GM18868 (cell line): ENCODE data around the gene CRTC3.
"Not testable (repeated sequence)": the region's sequence is repeated elsewhere in the genome, so short reads cannot be mapped to it uniquely, and the experiment has no call there.

Source experiments
- ATAC-seq: cut with Tn5 transposase; IDR thresholded peaks from one replicate; pipeline ENCODE4 v1.9.1; 2021; ENCODE audit warnings: mild to moderate bottlenecking, moderate library complexity; ENCODE audit not compliant: unreplicated experiment

Gene CRTC3

DNA sequence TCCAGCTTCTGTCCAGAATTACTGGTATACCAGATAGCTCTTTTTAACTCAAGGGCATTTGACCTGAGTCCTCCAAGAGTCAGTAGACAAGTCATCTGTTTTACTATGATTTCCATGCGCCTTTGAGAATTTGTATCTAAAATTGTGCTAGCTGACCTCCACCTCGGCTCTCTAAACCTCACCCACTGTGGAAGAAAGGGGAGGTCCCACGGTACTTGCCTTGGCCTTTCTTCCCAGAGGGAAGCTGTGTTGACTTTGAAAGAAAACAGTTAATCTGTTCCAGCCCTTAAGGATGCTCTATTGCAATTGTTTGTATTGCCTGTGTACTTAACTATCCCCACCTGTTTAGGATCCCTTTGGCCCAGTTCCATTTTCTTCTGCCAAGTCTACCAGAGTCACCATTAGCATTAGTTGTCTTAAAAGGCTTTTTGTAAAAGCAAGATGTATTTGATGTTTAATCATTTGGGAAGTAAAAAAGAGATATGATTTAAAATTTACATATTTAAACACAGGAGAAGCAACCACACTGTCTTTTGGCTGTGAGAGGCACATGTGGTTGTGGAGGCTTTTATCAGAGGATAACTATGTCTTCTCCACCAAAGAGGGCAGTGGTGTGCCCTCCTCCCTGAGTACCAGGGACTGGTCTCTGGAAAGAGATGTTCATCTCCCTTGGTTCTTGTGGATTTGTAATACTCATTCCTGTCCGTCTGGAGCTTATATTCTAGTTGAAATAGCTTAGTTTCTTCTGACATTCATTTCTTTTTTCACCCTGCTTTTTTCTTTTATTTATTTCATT lies 88.8 kb downstream of the CRTC3 start:
- ATAC-seq: no peak

- ATAC-seq: no peak
Observed at GRCh38 chr15:90619468-90619867, 89.7 kb downstream of the CRTC3 start.

DNA sequence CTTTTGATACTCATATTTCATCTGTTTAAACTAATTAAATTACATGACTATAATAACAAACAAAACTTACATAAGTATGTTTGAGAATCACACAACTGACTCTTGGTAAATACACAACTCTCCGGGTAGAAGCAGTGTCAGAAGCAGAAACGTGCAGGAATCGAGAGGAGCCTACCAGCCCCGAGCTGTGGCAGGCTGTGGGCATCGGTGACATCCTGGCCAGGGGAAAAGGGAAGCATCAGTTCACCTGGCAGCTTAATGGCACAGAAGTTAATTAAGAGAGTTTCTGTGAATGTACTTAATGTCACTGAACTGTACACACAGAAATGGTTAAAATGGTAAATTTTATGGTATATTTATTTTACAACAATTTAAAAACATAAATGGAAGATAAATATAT lies 90.2 kb downstream of the CRTC3 start:
- no peak for ATAC-seq

DNA sequence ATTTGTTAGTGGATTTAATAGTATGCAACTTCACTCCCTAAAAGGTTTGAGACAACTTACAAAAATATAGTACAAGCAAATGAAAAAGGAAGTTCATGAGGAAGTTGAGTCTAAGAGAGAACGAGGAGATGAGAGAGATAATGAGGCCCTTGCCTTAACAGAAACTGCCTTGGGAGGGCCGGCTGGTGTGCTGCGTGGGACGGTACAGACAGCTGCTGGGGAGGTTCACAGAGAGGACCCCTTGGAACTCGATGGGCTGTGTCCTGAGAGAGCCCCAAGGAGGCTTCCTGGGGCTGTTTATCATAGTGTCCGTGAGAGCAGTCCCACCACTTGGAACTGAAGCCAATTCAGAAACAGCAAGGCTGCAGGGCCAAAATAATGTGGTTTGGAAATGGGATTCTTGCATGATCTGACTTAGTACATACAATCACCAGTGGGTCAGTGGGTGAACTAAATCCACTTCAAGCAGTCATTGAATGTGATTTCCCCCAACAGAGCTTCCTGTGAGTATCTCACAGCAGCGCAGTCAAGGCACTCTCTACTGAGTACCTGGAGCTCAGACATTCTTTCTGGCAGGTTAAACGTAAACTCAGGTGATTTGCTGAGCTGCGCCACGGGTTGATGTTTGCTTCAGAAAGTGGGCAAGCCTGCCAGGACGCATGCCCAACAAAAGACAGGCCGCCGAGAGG lies 90.8 kb downstream of the CRTC3 start:
- ATAC-seq: peak; percentile 91

GRCh38 chr15:90623854-90624253 lies 94.1 kb downstream of the CRTC3 start:
- no peak for ATAC-seq

DNA sequence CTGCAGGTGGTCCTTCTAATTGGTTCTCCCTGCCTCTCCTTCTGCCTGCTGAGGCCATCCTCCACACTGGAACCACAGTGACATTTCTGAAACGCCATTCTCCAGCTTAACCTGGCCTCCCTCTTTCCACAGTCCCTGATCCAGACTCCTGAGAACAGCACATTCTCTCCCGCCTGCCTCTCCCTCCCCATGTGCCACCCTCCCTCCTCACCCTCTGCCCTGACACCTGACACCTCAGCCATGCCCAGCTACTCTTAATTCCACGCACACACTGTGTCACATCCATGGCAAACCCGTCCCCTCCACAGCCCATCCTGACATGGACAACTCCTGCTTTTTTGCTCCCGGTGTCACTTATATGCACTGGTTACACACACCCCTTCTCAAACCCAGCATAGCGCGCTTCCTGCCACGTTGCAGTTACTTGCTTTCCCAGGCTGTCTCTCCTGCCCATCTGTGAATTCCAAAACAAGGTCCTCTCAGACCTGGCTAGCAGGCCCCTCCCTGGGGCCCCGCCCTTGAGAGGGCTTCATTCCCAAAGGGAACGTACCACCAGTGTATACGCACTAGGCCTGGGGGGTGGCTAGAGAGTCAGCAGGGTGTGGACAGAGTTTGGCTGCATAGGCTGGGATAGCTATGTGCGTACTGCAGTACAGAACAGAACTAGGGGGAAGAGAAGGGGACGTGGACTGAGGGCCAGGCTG lies 94.7 kb downstream of the CRTC3 start:
- no peak for ATAC-seq

GRCh38 chr15:90625037-90625436 lies 95.3 kb downstream of the CRTC3 start:
- no peak for ATAC-seq

GRCh38 chr15:90629217-90629616 lies 99.5 kb downstream of the CRTC3 start:
- ATAC-seq: no peak

- no peak for ATAC-seq
Observed at GRCh38 chr15:90633360-90633759, 103.6 kb downstream of the CRTC3 start.

DNA sequence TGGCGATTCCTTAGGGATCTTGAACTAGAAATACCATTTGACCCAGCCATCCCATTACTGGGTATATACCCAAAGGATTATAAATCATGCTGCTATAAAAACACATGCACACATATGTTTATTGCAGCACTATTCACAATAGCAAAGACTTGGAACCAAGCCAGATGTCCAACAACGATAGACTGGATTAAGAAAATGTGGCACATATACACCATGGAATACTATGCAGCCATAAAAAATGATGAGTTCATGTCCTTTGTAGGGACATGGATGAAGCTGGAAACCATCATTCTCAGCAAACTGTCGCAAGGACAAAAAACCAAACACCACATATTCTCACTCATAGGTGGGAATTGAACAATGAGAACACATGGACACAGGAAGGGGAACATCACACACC lies 107.3 kb downstream of the CRTC3 start:
- not testable (repeated sequence) for ATAC-seq

GRCh38 chr15:90637693-90638092 lies 108.0 kb downstream of the CRTC3 start:
- ATAC-seq: no peak

DNA sequence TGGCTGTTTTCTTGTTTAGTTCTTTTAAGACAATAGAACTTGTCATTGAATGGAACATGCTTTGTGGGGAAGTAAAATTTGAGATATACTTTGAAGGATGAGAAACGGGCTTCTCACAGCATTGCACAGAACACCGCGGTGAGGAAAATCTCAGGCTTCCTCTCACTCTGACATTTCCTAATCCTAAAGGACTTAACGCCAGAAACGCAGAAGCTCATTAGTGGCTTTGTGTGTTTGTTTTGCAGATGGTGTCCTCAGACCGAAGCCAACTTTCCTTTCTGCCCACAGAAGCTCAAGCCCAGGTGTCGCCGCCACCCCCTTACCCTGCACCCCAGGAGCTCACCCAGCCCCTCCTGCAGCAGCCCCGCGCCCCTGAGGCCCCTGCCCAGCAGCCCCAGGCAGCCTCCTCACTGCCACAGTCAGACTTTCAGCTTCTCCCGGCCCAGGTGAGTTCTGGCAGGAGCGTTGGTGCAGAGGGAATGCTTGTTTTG lies 108.5 kb downstream of the CRTC3 start:
- no peak for ATAC-seq

DNA sequence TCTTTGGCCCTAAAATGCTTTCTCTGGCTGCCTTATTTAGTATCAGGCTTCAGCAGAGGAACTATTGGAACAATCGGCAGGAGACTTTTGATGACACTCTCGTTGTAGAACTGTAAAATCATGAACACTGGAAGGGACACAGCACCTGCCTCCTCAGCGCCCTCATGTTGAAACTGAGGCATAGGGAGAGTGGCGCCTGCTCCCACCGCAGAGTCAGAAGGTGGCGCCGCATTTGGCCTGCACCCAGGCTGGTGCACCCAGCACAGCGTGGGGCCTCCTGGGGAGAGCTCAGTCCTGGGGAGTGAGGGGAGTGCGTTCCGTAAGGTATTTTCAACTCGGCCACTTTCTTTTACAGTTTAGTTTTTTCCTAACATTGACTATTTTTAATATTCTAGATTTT lies 109.2 kb downstream of the CRTC3 start:
- no peak for ATAC-seq

DNA sequence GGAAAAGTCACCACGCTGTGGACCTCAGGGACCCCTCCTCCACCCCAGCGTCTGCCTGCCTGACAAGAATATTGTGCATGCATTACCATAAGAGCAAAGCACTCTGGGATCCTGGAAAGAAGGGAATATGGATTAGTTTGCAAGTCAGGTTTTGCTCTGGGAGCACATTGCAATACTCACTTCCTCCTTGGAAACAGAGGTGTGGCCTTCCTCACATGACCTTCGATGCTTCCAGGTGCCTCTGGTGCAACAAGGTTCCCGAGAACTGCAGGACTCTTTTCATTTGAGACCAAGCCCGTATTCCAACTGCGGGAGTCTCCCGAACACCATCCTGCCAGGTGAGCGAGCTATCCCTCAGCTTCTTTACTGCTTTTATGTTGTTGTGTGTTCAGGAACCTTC lies 111.1 kb downstream of the CRTC3 start:
- ATAC-seq: no peak

GRCh38 chr15:90641581-90642463 lies 112.1 kb downstream of the CRTC3 start:
- ATAC-seq: no peak

- ATAC-seq: no peak
Observed at GRCh38 chr15:90642464-90643300, 113.0 kb downstream of the CRTC3 start.

GRCh38 chr15:90643301-90643632 lies 113.5 kb downstream of the CRTC3 start:
- no peak for ATAC-seq

DNA sequence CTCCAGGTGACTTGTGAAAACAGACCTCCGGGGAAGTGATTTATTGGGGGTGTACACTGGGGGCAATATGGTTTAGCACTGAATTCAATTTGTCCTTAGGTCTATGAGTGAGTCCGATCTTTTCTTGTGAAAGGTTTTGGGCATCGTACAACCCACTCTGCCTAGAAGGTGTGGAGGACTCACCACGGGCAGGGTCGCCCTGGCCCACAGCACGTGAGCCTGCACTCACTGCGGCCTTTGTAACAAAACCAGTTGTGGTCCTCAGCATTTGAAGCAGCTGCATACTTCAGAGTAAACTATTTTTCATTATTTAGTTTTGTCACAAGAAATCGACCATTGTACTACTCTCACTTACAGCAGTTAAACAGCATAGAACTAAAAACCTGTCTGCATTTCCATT lies 114.8 kb downstream of the CRTC3 start:
- no peak for ATAC-seq

DNA sequence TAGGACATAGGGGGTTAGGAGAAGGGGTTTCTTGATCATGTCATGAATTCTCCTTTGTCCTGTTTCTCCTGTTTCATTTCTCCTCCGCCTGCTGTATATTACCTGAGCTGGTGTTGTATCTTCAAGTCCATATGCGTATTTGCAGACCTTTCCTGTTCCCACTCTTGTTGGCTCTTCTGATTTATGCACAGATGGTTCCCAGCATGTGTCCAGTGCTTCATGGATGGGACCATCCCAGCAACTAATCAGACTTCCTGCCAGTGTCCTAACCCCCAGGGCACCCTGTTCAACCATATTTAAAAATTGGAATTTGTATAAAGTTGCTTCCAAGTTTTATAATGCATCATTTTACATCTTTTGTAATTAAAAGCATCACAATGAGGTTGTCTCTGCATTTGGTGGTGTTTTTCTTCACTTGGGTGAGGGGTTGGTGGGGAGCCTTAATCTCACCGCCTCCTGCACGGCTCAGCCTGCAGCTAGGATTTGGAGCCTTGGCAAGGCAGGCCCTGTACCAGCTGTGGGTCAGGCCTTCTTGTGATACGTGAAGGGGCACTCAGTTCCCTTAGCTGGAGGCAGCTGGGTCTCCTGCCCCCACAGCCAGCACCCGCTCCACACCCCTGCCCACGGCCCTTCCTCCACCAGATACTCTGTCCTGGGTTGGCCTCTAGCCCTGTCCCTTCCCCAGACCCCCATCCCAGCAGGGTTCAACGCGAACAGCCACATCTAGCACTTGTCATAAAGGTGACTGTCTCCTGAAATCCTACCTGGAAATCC lies 115.4 kb downstream of the CRTC3 start:
- ATAC-seq: no peak
